Measurements from ENCODE around the gene RAI1.
"Not testable (repeated sequence)": the region's sequence is repeated elsewhere in the genome, so short reads cannot be mapped to it uniquely, and the experiment has no call there.

The RAI1 gene

DNA sequence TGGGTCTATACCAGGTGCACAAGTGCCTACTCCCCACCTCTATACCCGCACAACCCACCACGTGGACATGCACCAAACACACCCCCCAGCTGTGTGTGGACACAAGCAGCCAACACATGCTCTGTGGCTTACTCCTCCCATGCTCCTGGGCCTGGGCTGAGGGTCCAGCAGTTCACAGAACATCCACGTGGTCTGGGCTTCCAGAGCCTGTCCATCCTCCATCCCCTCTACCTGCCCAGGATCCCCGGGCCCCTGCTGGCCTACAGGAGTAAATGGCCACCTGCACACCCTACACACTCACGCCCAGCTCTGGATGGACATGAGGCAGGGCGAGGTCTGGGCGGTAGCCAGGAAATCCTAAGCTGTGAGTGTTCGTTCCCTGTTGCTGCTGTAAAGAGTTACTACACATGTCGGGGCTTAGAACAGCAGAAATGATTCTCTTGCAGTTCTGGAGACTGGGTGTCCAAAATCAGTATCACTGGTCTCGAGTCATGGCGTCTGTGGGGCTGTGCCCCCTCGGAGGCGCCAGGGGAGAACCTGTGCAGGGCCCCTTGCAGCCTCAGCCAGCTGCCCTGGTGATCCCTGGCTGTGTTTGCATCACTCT lies 15.0 kb upstream of the RAI1 start:
- DNase-seq, result no peak

DNA sequence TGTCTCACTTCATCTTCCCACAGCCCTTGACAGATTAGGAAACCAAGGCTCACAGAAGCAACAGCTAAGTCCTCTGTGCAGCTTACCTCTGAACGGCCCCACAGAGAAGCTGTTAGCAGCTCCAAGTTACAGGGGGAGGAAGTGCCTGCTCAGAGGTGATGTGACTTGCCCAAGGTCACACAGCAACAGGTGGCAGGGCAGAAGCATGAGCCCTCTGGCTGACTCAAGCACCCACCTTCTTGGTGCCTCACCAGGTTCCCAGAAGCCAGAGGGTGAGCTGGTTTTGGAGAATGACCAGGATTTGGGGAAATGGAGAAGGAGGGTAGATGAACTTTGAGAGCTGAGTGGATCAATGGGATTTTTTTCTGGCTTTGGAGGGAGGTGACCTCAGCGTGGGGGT lies 14.0 kb upstream of the RAI1 start:
- no peak for DNase-seq

DNA sequence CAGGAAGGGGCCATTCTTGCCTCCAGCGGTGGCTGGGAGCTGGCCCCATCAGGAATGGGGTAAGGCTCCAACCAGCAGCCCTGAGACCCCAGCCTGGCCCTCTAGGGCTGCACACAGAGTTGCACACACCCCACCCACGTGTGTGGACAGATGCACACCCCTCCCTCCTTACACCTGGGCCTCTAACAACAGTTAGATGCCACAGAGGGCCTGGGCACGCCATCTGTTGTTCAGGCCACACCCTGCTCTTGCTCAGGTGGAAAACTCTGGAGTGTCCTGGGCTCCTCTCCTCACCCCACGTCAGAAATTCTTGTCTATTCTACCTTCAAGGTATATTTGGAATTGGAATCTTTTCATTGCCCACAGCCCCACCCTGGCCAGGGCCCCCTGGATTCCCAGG lies 13.3 kb upstream of the RAI1 start:
- DNase-seq, result peak in 1 of 3 experiments; percentile 9

- no peak for DNase-seq
These were observed 12.9 kb upstream of the RAI1 start for GRCh38 chr17:17668358-17668757.

DNA sequence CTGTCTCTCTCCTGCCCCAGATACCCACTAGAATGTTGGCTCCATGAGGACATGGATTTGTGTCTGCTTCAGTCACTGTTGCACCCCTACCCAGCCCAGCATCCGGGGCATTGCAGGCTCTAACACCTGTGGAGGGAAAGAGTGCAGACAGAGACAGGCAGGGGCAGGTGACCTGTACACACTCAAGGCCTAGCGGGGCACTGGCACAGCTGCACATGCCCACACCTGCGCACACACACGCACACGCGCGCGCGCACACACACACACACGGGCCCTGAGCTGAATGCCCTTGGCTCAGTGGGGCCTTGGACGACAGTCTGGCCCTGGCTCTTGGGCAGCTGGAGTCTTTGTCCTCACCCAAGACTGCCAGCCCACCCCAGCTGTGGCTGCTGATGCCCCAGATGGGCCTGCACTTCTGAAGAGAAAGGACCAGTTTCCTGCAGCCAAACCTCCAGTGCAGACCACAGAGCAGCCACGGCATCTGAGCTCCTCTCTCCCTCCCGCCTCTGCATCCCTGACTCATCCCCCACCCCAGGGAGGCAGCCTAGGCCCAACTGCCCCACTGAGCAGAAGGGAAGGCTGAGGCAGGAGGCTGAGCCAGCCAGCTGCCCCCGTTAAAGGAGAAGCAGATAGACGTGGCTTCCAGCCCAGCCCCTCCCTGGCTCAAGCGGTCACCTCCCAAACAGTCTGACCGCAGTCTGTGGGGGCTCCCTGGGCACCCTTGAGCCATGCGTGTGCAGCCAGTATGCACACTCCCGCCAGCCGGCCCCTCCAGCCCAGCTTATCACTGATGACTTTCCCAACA lies 12.3 kb upstream of the RAI1 start:
- peak in 2 of 3 experiments; percentile 44 to 61 for DNase-seq

DNA sequence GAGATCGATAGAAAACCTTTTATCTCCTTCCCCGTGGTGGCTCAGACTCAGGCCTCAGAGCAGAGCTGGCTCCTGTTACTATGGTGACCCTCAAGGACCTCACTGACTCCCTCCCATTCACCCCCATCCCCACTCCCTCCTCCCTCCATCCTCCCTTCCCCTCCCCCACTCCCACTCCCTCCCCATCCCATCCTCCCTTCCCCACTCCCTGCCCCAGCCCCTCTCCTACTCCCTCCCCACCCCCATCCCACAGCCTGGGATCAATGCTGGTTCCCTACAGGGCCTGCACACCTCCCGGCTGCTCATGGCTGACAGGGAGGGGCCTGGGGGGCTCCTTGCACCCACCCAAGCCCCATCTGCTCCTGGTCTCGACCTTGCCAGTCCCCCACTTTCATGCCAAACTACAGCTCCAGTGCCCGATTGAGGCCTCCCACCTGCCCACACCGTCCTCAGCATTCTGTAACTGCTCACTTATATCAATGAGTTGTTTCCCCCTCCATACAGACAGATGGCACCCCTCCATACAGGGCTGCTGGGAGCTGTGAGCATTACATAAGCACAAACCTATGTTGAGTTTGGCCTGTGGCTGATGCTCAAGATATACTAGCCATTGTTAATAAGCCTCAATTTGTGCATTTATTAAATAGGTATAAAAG lies 11.6 kb upstream of the RAI1 start:
- peak in 2 of 3 experiments; percentile 27 to 64 for DNase-seq

GRCh38 chr17:17670701-17671305 lies 10.5 kb upstream of the RAI1 start:
- DNase-seq, result no peak

- DNase-seq, result no peak
These were observed 9.7 kb upstream of the RAI1 start for GRCh38 chr17:17671369-17672129.

DNA sequence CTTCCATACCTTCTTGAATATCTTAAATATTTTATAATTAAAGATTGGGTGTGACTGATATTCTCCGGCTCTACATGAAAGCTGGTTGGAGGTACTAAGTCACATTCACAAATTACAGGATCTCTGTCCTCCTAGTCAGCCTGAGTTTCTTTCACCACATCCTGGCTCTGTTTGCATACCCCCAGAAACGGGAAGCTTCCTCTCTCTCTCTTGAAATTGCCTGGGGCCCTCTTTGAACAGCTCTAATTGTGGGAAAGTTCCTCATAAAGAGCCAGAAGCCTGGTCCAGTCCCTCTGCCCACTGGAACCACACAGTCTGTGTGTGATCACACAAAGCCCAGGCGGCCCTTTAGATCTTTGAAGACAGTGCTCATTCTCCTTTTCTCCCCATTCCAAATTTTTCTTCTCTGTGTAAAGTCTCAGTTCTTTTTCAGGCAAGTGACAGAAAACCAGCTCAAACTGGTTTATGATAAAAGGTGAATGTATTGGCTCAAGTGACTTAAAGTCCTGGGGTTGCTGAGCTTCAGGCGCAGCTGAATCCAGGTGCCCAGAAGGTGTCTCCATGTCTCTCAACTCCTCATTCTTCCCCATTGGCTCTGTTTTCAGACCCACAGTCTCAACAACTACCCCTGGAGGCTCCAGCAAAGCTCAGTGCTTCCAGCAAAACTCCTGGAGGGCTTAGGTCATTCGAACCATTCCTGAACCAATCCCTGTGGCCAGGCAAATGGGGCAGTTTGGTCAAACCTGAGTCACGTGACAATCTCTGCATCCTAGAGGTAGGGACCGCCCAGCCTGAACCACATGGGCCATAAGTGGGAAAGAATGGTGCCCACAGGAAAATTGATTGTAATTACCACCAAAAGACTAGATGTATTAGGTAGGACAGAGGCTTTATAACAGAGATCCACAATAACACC lies 8.5 kb upstream of the RAI1 start:
- peak in 1 of 3 experiments; percentile 8 for DNase-seq

- DNase-seq, result no peak
These were observed 5.8 kb upstream of the RAI1 start for GRCh38 chr17:17675416-17675815.

- DNase-seq, result peak in 2 of 3 experiments; percentile 33 to 39
These were observed 5.2 kb upstream of the RAI1 start for GRCh38 chr17:17675925-17676534.

- no peak for DNase-seq
These were observed 4.5 kb upstream of the RAI1 start for GRCh38 chr17:17676752-17677151.

- DNase-seq, result no peak
These were observed 3.8 kb upstream of the RAI1 start for GRCh38 chr17:17677299-17678040.

DNA sequence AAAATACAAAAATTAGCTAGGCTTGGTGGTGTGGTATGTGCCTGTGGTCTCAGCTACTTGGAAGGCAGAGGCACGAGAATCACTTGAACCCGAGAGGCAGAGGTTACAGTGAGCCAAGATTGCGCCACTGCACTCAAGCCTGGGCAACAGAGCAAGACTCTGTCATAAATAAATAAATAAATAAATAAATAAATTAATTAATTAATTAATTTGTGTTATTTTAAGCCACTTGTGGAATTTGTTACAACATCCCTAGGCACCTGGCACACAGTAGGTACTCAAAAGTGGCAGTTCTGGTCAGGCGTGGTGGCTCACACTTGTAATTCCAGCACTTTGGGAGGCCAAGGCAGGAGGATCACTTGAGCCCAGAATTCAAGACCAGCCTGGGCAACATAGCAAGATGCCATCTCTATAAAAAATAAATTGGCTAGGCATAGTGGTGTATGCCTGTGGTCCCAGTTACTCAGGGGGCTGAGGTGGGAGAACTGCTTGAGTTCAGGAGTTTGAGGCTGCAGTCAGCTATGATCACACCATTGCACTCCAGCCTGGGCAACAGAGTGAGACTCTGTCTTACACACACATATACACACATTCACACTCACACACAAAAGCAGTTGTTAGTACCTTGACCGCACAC lies 3.1 kb upstream of the RAI1 start:
- DNase-seq, result not testable (repeated sequence)

GRCh38 chr17:17679243-17679642 lies 2.0 kb upstream of the RAI1 start:
- DNase-seq, result no peak

GRCh38 chr17:17679748-17680147 lies 1.5 kb upstream of the RAI1 start:
- no peak for DNase-seq

DNA sequence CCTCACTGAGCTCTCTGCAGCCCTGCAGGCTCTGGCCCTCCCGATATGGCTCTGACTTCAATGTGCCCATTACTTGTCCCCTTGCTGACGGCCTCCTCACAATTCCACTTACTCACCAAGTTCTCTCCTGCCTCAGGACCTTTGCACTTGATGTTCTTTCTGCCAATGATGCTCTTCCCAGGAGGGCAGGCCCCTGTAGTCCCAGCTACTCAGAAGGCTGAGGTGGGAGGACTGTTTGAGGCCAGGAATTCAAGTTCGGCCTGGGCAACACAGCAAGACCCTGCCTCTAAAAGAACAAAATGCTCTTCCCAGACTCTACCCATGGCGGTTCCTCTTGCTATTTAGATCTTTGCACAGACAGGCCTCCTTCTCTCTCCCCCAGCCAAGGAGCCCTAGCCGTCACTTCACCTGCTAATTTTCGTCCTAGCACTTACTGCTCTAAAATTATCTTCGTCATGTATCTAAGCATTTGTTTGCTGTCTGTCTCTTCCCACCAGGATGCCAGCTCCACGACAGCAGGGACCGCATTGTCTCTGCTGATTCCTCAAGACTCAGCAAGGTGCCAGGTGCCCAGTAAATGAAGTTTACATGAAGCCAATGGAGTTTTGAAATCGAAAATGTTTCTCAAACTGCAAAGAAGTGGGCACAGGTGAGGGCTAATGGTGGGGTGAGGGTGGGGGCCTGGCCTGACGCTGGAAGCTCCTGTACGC lies 626 bp upstream of the RAI1 start:
- peak in 1 of 3 experiments; percentile 81 for DNase-seq

- DNase-seq, result peak in 2 of 3 experiments; percentile 53 to 73
These were observed 560 bp downstream of the RAI1 start for GRCh38 chr17:17681744-17682292.

GRCh38 chr17:17682293-17682736 lies 1.1 kb downstream of the RAI1 start:
- peak in 2 of 3 experiments; percentile 60 to 70 for DNase-seq
